Immature natural killer cell (primary cell): ENCODE measurements around the gene CACNA1A. TPM values are rescaled to one million over a fixed set of nuclear protein-coding genes. Genes with fewer than 3 reads are reported as not detected.
"Not testable (repeated sequence)": the region's sequence is repeated elsewhere in the genome, so short reads cannot be mapped to it uniquely, and the experiment has no call there.

Experiments
- DNase-seq, 3 donors: peaks; one replicate each; pipeline ENCODE4 v3.0.0; 2022; ENCODE audit warnings: mixed read lengths in 1 of 3
- H3K27ac Mint-ChIP-seq, 6 donors: one replicate each; pipeline ENCODE4 v1.8.0; 2020; ENCODE audit warnings: mixed read lengths in 6 of 6, mild to moderate bottlenecking in 5 of 6, inconsistent platforms in 4 of 6, moderate library complexity in 3 of 6
- H3K27me3 Mint-ChIP-seq, 3 donors: one replicate each; pipeline ENCODE4 v1.8.0; 2020 to 2021; ENCODE audit warnings: low read depth in 3 of 3, mild to moderate bottlenecking in 3 of 3, mixed read lengths in 3 of 3, moderate library complexity in 3 of 3, inconsistent platforms in 1 of 3
- H3K36me3 Mint-ChIP-seq, 3 donors: one replicate each; pipeline ENCODE4 v1.8.0; 2020; ENCODE audit warnings: mixed read lengths in 3 of 3, inconsistent platforms in 2 of 3, mild to moderate bottlenecking in 2 of 3
- H3K4me1 Mint-ChIP-seq, 2 donors: one replicate each; pipeline ENCODE4 v1.8.0; 2020; ENCODE audit warnings: inconsistent platforms in 2 of 2, mild to moderate bottlenecking in 2 of 2, mixed read lengths in 2 of 2, moderate library complexity in 1 of 2
- H3K4me3 Mint-ChIP-seq, 5 donors: one replicate each; pipeline ENCODE4 v1.8.0; 2020; ENCODE audit warnings: mild to moderate bottlenecking in 5 of 5, mixed read lengths in 5 of 5, inconsistent platforms in 3 of 5, moderate library complexity in 3 of 5
- H3K9me3 Mint-ChIP-seq, 6 donors: one replicate each; pipeline ENCODE4 v1.8.0; 2020; ENCODE audit warnings: mild to moderate bottlenecking in 6 of 6, mixed read lengths in 6 of 6, inconsistent platforms in 4 of 6, moderate library complexity in 3 of 6
- polyA plus RNA-seq, 3 donors: library from polyadenylated mRNA; unstranded; fragments of 300-500 nt; fragmentation: Illumina TruSeq; gene quantifications; one replicate each; pipeline ENCODE4 v1.2.3, GENCODE V29; 2021

CACNA1A gene
- polyA plus RNA-seq, 3 donors from 2014 or later = 0.12 to 1.4 TPM; not detected in 1

DNA sequence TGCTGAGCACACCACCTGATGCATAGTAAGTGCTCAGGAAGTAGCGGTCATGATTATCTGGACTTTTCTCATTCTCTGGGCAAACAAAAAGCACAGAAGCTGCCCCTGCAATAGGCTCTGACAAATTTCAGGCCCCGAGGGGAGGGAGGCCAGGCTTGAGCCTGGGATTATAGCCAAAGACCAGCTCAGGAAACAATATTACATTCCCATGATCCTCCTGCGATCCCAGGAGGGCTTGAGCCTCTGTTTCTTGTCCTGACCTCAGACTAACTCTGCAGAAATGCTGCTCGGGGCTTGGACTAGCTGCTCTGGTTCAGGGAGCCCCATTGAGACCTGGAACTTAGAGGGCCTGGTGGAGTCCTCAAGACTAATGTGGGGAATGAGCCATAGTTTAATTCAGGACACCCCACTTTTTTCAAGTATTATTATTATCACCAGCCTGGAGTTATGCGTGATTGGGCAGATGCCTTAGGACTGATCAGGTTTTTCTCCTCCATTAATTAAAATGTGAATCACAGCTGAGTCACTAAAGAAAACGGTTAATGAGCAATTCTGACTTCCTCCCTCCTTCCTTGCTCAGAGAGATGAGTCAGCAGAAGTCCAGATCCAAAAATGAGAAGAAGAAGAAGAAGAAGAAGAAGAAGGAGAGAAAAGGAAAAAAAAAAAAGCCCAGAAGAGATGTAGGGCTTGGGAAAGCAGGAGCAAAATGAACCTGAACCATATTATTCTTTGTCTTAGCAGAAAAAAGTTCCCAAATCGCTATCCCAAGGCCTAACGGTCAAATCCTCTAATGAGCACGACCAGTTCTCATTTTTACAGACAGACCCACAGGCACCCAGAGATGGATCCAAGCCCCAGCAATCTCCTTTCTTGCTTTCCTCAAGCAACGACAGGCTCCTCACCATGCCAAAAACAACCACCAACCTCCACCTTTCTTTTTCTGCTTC lies 107.2 kb downstream of the CACNA1A start:
- H3K4me3 Mint-ChIP-seq = no peak overlapping the region
- H3K27ac Mint-ChIP-seq = no peak overlapping the region
- no peak for DNase-seq
- peaks cover 6 to 13% (median 11%) of the 10 kb centered on the region in 3 donors for H3K27me3 Mint-ChIP-seq
- peaks cover 0 to 2% of the 10 kb centered on the region in 2 donors for H3K4me1 Mint-ChIP-seq
- H3K9me3 Mint-ChIP-seq = peaks cover 0 to 13% (median 1%) of the 10 kb centered on the region in 6 donors
- H3K36me3 Mint-ChIP-seq = no peaks in the 10 kb centered on the region

GRCh38 chr19:13398182-13398581 lies 108.1 kb downstream of the CACNA1A start:
- peaks cover 0 to 2% of the 10 kb centered on the region in 2 donors for H3K4me1 Mint-ChIP-seq
- peaks cover 6 to 13% (median 12%) of the 10 kb centered on the region in 3 donors for H3K27me3 Mint-ChIP-seq
- H3K4me3 Mint-ChIP-seq = no peak overlapping the region
- H3K36me3 Mint-ChIP-seq = no peaks in the 10 kb centered on the region
- H3K9me3 Mint-ChIP-seq = peaks cover 0 to 13% (median 1%) of the 10 kb centered on the region in 6 donors
- no peak overlapping the region for H3K27ac Mint-ChIP-seq
- DNase-seq = no peak

DNA sequence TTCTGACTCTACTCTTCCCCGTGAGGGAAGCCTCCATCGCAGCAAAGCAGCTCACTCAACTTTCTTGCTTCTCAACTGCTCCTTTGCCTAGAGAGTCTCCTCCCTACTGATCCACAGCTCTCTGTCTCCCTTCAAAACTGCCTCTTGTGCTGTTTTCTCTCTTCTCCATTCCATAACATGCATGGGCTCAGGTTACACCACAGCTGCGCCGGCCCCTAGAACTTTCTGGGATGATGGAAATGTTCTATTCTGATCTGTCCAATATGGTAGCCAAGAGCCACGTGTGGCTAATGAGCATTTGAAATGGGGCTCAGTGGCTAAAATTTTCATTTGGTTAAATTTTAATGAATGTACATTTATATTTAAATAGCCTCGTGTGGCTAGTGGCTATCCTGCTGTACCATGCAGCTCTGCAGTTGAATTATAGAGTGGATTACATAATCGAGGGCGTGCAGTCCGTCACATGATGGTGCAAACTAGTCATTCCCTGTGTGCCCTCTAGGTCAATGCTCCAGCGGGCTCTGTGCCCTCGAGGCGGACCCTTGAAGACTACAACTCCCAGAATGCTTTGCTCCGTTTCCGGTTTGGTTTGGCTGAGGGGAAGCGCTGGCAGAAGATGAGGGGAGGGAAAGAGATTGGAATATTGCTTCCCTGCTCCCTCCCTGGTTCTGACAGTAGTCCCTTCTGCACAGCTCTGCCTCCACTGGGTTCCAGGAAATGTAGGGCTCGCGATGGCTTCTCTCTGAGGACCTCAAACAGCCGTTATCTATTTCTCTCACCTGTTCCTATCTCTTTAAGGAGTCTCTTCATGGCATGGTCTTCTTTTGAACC lies 109.8 kb downstream of the CACNA1A start:
- no peaks in the 10 kb centered on the region for H3K36me3 Mint-ChIP-seq
- DNase-seq = no peak
- H3K9me3 Mint-ChIP-seq = peaks cover 0 to 5% (median under 1%) of the 10 kb centered on the region in 6 donors
- no peaks in the 10 kb centered on the region for H3K4me1 Mint-ChIP-seq
- no peak overlapping the region for H3K27ac Mint-ChIP-seq
- H3K27me3 Mint-ChIP-seq = peaks cover 2 to 11% (median 10%) of the 10 kb centered on the region in 3 donors
- no peak overlapping the region for H3K4me3 Mint-ChIP-seq

GRCh38 chr19:13382633-13382938 lies 123.7 kb downstream of the CACNA1A start:
- no peak for DNase-seq
- peaks cover 2 to 5% (median 4%) of the 10 kb centered on the region in 3 donors for H3K27me3 Mint-ChIP-seq
- H3K27ac Mint-ChIP-seq = no peak overlapping the region
- H3K4me3 Mint-ChIP-seq = no peak overlapping the region
- no peaks in the 10 kb centered on the region for H3K9me3 Mint-ChIP-seq
- no peaks in the 10 kb centered on the region for H3K36me3 Mint-ChIP-seq
- H3K4me1 Mint-ChIP-seq = no peaks in the 10 kb centered on the region

- Mint-ChIP-seq H3K4me3 (no peak overlapping the region), H3K27me3 (peaks cover 4 to 5% (median 5%) of the 10 kb centered on the region in 3 donors), H3K27ac (no peak overlapping the region), H3K9me3 (no peaks in the 10 kb centered on the region), H3K36me3 (no peaks in the 10 kb centered on the region), H3K4me1 (no peaks in the 10 kb centered on the region)
- no peak for DNase-seq
Observed at GRCh38 chr19:13381827-13382632, 124.2 kb downstream of the CACNA1A start.

DNA sequence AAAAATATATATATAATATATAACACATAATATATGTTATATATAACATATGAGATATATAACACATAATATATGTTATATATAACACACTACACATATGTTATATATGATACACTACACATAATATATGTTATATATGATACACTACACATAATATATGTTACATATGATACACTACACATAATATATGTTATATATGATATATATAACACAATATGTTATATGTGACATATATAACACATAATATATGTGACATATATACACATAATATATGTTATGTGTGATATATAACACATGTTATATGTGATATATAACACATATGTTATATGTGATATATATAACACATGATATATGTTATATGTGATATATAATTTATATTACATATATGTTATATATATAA lies 129.7 kb downstream of the CACNA1A start:
- Mint-ChIP-seq H3K4me3 (no peak overlapping the region), H3K4me1 (no peaks in the 10 kb centered on the region), H3K27me3 (peaks cover 4 to 5% (median 4%) of the 10 kb centered on the region in 3 donors), H3K27ac (no peak overlapping the region), H3K36me3 (no peaks in the 10 kb centered on the region), H3K9me3 (no peaks in the 10 kb centered on the region)
- no peak for DNase-seq

- Mint-ChIP-seq H3K4me3 (no peak overlapping the region), H3K36me3 (no peaks in the 10 kb centered on the region), H3K4me1 (no peaks in the 10 kb centered on the region), H3K27me3 (peaks cover 2 to 4% (median 3%) of the 10 kb centered on the region in 3 donors), H3K27ac (no peak overlapping the region), H3K9me3 (no peaks in the 10 kb centered on the region)
- DNase-seq = no peak
Observed at GRCh38 chr19:13373599-13373998, 132.7 kb downstream of the CACNA1A start.

DNA sequence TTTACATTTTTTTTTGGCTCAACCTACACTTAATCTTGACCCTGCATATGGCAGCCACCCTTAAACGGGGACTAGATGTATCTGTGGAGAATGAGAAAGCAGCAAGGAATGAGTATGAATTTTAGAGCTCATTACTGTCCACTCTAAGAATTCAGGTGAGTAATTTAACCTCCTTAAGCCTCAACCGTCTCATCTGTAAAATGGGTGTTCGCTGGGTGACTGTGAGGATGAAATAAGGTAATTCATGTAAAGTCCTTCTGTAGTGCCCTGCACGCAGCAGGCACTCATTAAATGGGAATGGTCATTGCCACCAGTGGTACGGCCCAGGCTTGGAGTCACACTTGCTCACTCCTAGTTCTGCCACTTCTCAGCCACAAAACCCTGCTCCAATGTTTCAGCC lies 135.3 kb downstream of the CACNA1A start:
- H3K4me1 Mint-ChIP-seq = no peaks in the 10 kb centered on the region
- no peaks in the 10 kb centered on the region for H3K36me3 Mint-ChIP-seq
- H3K4me3 Mint-ChIP-seq = no peak overlapping the region
- H3K9me3 Mint-ChIP-seq = no peaks in the 10 kb centered on the region
- H3K27me3 Mint-ChIP-seq = peaks cover 0 to 2% (median 2%) of the 10 kb centered on the region in 3 donors
- H3K27ac Mint-ChIP-seq = no peak overlapping the region
- no peak for DNase-seq

DNA sequence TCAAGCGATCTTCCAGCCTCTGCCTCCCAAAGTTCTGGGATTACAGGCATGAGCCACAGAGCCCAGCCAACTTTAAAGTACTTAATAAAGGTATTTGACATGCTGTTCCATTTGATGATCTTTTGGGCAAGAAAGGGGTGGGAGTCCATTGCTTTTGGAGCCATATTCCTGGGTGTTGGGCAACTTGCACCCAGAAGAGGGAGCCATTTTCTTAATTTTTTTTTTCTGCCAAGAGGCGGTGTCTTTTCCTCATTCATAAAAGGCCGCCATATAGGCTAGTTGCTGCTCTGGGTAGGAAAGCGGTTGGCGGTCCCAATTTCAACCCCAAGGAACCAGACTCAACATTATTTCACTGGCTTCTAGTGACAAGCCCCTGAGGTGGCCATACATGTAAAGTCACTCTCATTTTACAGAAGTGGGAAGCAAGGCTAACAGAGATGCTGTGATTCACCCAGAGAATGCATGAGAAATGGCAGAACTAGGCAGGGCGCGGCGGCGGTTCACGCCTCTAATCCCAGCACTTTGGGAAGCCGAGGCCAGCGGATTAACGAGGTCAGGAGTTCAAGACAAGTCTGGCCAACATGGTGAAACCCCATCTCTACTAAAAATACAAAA lies 139.6 kb downstream of the CACNA1A start:
- Mint-ChIP-seq H3K4me3 (no peak overlapping the region), H3K36me3 (no peaks in the 10 kb centered on the region), H3K9me3 (peaks cover 0 to 4% (median 0%) of the 10 kb centered on the region in 6 donors), H3K27ac (no peak overlapping the region), H3K27me3 (peaks cover 0 to 10% (median 4%) of the 10 kb centered on the region in 3 donors), H3K4me1 (no peaks in the 10 kb centered on the region)
- DNase-seq = no peak

- Mint-ChIP-seq H3K36me3 (no peaks in the 10 kb centered on the region), H3K27ac (no peak overlapping the region), H3K4me3 (no peak overlapping the region), H3K27me3 (peaks cover 4 to 13% (median 5%) of the 10 kb centered on the region in 3 donors), H3K4me1 (no peaks in the 10 kb centered on the region), H3K9me3 (peaks cover 0 to 11% (median 5%) of the 10 kb centered on the region in 6 donors)
- DNase-seq = no peak
Observed at GRCh38 chr19:13363954-13364353, 142.3 kb downstream of the CACNA1A start.

DNA sequence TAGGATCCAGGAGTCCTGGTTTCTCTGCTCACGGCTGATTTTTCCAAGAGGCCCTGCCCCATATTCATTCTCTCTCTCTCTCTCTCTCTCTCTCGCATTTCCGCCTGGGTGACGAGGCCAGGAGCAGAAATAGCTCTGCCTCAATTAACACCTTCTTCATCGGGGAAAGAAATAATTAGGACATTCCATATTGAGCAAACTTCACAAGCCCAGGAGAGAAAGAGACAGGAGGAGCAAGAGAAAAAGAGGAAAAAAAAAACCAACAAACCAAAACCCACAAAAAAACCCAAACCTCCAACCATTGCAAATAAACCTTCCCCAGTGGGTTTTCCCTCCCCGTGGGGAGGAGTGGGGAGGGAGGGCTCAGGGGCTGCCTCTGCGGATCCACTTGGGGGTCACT lies 143.0 kb downstream of the CACNA1A start:
- peaks cover 4 to 13% (median 8%) of the 10 kb centered on the region in 3 donors for H3K27me3 Mint-ChIP-seq
- no peak overlapping the region for H3K4me3 Mint-ChIP-seq
- no peak for DNase-seq
- no peaks in the 10 kb centered on the region for H3K4me1 Mint-ChIP-seq
- peaks cover 0 to 11% (median 5%) of the 10 kb centered on the region in 6 donors for H3K9me3 Mint-ChIP-seq
- H3K36me3 Mint-ChIP-seq = no peaks in the 10 kb centered on the region
- H3K27ac Mint-ChIP-seq = no peak overlapping the region

DNA sequence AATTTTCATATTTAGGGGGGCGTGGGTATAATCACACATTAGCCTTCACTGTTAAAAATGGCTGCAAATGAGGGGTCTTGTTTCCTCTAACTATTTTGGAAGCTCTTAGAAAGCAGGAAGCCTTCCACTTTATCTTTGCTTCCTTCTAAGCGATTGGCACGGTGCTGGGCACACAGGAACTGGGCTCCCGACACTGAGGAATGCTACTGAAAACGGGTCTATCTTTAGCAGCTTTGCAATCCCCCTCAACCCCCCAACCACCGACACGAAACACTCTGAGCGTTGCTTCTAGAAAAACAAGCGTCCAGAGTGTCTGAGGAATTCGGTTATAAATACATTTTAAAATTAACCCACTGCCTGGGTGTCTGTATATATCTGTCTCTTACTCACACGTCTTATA lies 143.6 kb downstream of the CACNA1A start:
- peaks cover 4 to 13% (median 8%) of the 10 kb centered on the region in 3 donors for H3K27me3 Mint-ChIP-seq
- H3K9me3 Mint-ChIP-seq = peaks cover 0 to 11% (median 6%) of the 10 kb centered on the region in 6 donors
- no peak for DNase-seq
- no peak overlapping the region for H3K4me3 Mint-ChIP-seq
- H3K36me3 Mint-ChIP-seq = no peaks in the 10 kb centered on the region
- H3K27ac Mint-ChIP-seq = no peak overlapping the region
- H3K4me1 Mint-ChIP-seq = no peaks in the 10 kb centered on the region

- Mint-ChIP-seq H3K27me3 (peaks cover 4 to 13% (median 11%) of the 10 kb centered on the region in 3 donors), H3K9me3 (peaks cover 0 to 11% (median 6%) of the 10 kb centered on the region in 6 donors)
- H3K27ac Mint-ChIP-seq, H3K36me3 Mint-ChIP-seq, H3K4me1 Mint-ChIP-seq, DNase-seq, H3K4me3 Mint-ChIP-seq: not testable (repeated sequence)
Observed at GRCh38 chr19:13361726-13362125, 144.6 kb downstream of the CACNA1A start.
